HCT116 (cell line): ENCODE results near the gene KCNH6. TPM values are rescaled to one million over a fixed set of nuclear protein-coding genes. Genes with fewer than 3 reads are reported as not detected.

Source experiments
- ATAC-seq: fragments of 200-7000 bp; cut with Tn5 transposase; 2 replicates; pipeline ENCODE4 v1.9.1; 2020; ENCODE audit warnings: mild to moderate bottlenecking, moderate library complexity
- BruUV-seq: library from RNA; stranded (reverse); fragments of 400-500 nt; replicated peaks from 2 replicates; lab custom pipeline; 2021; lab: Mats Ljungman, UMichigan
- CTCF ChIA-PET: fragments of 300-600 bp; sonication (Branson Sonifier 250); formaldehyde crosslinking; loops from one replicate; lab custom pipeline; 2021; ENCODE audit warnings: antibody characterized with exemption; lab: Charles Lee
- POLR2A ChIA-PET: fragments of 300-600, 350-600 bp; sonication (Branson Sonifier 250); formaldehyde crosslinking; loops from one replicate; lab custom pipeline; 2021; ENCODE audit warnings: antibody characterized with exemption; lab: Charles Lee
- RAD21 ChIA-PET, 2 experiments: fragments of 300-600 bp; sonication (Branson Sonifier 250); formaldehyde crosslinking; loops; one replicate each; lab custom pipeline; 2023; ENCODE audit warnings: low total read pairs in 2 of 2; ENCODE audit not compliant: uncharacterized antibody in 2 of 2, unreplicated experiment in 2 of 2, low non-redundant PET in 1 of 2; lab: Charles Lee
- DNase-seq: peaks from one replicate; pipeline ENCODE4 v3.0.0-alpha.2; 2010; ENCODE audit warnings: low read depth, low spot score
- H2AFZ ChIP-seq: fragments of 200-600 bp; shearing (Covaris generic), sonication (generic); 2 replicates; pipeline ENCODE4 v1.6.1; 2017; ENCODE audit warnings: low read depth, mixed run types, mixed read lengths, antibody characterized with exemption, low read length; ENCODE audit not compliant: poor library complexity, severe bottlenecking
- H3K27ac ChIP-seq: 2 replicates; pipeline ENCODE4 v1.5.1; 2012; ENCODE audit warnings: low read depth, low read length
- H3K27me3 ChIP-seq: fragments of 200-600 bp; sonication (generic); 2 replicates; pipeline ENCODE4 v1.6.1; 2016; ENCODE audit warnings: mixed run types, low read length, mixed read lengths; ENCODE audit not compliant: insufficient read depth
- H3K36me3 ChIP-seq, 2 experiments: fragments of 200-500 bp in 1 of 2; fragments of 200-600 bp in 1 of 2; sonication (Bioruptor generic) in 1 of 2; sonication (generic) in 1 of 2; 2 replicates each; pipeline versions ENCODE4 v1.5.1 to v1.6.1; 2014 to 2016; ENCODE audit warnings: low read length in 2 of 2, inconsistent platforms in 1 of 2, mixed read lengths in 1 of 2, mixed run types in 1 of 2; ENCODE audit not compliant: insufficient read depth in 2 of 2, control insufficient read depth in 1 of 2
- H3K4me1 ChIP-seq, 2 experiments: fragments of 200-600 bp in 1 of 2; sonication (generic) in 1 of 2; 2 replicates each; pipeline versions ENCODE4 v1.5.1 to v1.6.1; 2012 to 2017; ENCODE audit warnings: low read length in 2 of 2, inconsistent platforms in 1 of 2, mild to moderate bottlenecking in 1 of 2, mixed read lengths in 1 of 2, mixed run types in 1 of 2, moderate library complexity in 1 of 2; ENCODE audit not compliant: insufficient read depth in 2 of 2, control insufficient read depth in 1 of 2
- H3K4me2 ChIP-seq: fragments of 200-600 bp; sonication (generic); 2 replicates; pipeline ENCODE4 v1.6.1; 2017; ENCODE audit warnings: mixed run types, low read length, mixed read lengths
- H3K4me3 ChIP-seq, 2 experiments: fragments of 200-600 bp in 1 of 2; sonication (generic) in 1 of 2; replicated peaks in 1 of 2; 2 replicates each; pipeline ENCODE4 v1.5.1; 2011 to 2016; ENCODE audit warnings: low read length in 2 of 2, control low read depth in 1 of 2, low read depth in 1 of 2, mild to moderate bottlenecking in 1 of 2, mixed read lengths in 1 of 2, mixed run types in 1 of 2
- H3K79me2 ChIP-seq: fragments of 200-600 bp; sonication (generic); 2 replicates; pipeline ENCODE4 v1.6.1; 2017; ENCODE audit warnings: mild to moderate bottlenecking, mixed run types, low read length, moderate library complexity, mixed read lengths; ENCODE audit not compliant: insufficient read depth
- H3K9ac ChIP-seq: fragments of 200-600 bp; sonication (generic); 2 replicates; pipeline ENCODE4 v1.6.1; 2016; ENCODE audit warnings: low read length, mixed read lengths
- H3K9me2 ChIP-seq: fragments of 200-600 bp; sonication (generic), shearing (Covaris generic); 2 replicates; pipeline ENCODE4 v1.6.1; 2017; ENCODE audit warnings: mixed run types, mild to moderate bottlenecking, moderate library complexity; ENCODE audit not compliant: insufficient read depth
- H3K9me3 ChIP-seq, 2 experiments: fragments of 200-500 bp in 1 of 2; fragments of 200-600 bp in 1 of 2; sonication (Bioruptor generic) in 1 of 2; sonication (generic) in 1 of 2; 2 replicates each; pipeline ENCODE4 v1.6.1; 2014 to 2017; ENCODE audit warnings: low read length in 2 of 2, mixed read lengths in 2 of 2, inconsistent platforms in 1 of 2, low read depth in 1 of 2, mild to moderate bottlenecking in 1 of 2, mixed run types in 1 of 2, moderate library complexity in 1 of 2; ENCODE audit not compliant: control insufficient read depth in 1 of 2, insufficient read depth in 1 of 2
- H4K20me1 ChIP-seq: fragments of 200-600 bp; sonication (generic), shearing (Covaris generic); 2 replicates; pipeline ENCODE4 v1.6.1; 2017; ENCODE audit warnings: mixed run types, mild to moderate bottlenecking, moderate library complexity; ENCODE audit not compliant: insufficient read depth
- CBX3 ChIP-seq: IDR thresholded peaks from 2 replicates; pipeline ENCODE4 v1.6.1; 2012; ENCODE audit warnings: low read depth
- CEBPB ChIP-seq: IDR thresholded peaks from 2 replicates; pipeline ENCODE4 v1.6.1; 2012; ENCODE audit warnings: low read depth
- CTCF ChIP-seq, 3 experiments: fragments of 200-600 bp in 1 of 3; sonication (generic) in 1 of 3; IDR thresholded peaks in 2 of 3; conservative IDR thresholded peaks in 1 of 3; 2 replicates each; pipeline ENCODE4 v1.5.1; 2012 to 2017; ENCODE audit warnings: low read depth in 2 of 3, low read length in 2 of 3, antibody characterized with exemption in 1 of 3, borderline replicate concordance in 1 of 3, control low read depth in 1 of 3, mild to moderate bottlenecking in 1 of 3, mixed read lengths in 1 of 3, mixed run types in 1 of 3, moderate library complexity in 1 of 3; ENCODE audit not compliant: insufficient read depth in 1 of 3
- EGR1 ChIP-seq: IDR thresholded peaks from 2 replicates; pipeline ENCODE4 v1.6.1; 2012; ENCODE audit warnings: low read depth
- ELF1 ChIP-seq: IDR thresholded peaks from 2 replicates; pipeline ENCODE4 v1.6.1; 2012; ENCODE audit warnings: low read depth, borderline replicate concordance
- EZH2 ChIP-seq: fragments of 200-600 bp; sonication (generic); IDR thresholded peaks from 2 replicates; pipeline ENCODE4 v1.6.1; 2017; ENCODE audit warnings: antibody characterized with exemption, mixed run types
- EZH2phosphoT487 ChIP-seq: fragments of 200-600 bp; IDR thresholded peaks from 2 replicates; pipeline ENCODE4 v1.6.1; 2018; ENCODE audit warnings: antibody characterized with exemption, borderline replicate concordance
- JUND ChIP-seq: IDR thresholded peaks from 2 replicates; pipeline ENCODE4 v1.6.1; 2012
- MAX ChIP-seq: IDR thresholded peaks from 2 replicates; pipeline ENCODE4 v1.6.1; 2012
- RAD21 ChIP-seq: IDR thresholded peaks from 2 replicates; pipeline ENCODE4 v1.6.1; 2012; ENCODE audit warnings: low read depth, mild to moderate bottlenecking
- SIN3A ChIP-seq: IDR thresholded peaks from 2 replicates; pipeline ENCODE4 v1.6.1; 2012; ENCODE audit warnings: low read depth
- SP1 ChIP-seq: IDR thresholded peaks from 2 replicates; pipeline ENCODE4 v1.6.1; 2012; ENCODE audit warnings: low read depth
- TCF7L2 ChIP-seq: IDR thresholded peaks from 2 replicates; pipeline ENCODE4 v1.7.0; 2011; ENCODE audit warnings: borderline replicate concordance, inconsistent platforms; ENCODE audit not compliant: insufficient read depth, insufficient read length; ENCODE audit errors: extremely low read depth
- YY1 ChIP-seq: IDR thresholded peaks from 2 replicates; pipeline ENCODE4 v1.6.1; 2011; ENCODE audit warnings: low read length, low read depth, moderate library complexity, mild to moderate bottlenecking; ENCODE audit not compliant: insufficient replicate concordance; ENCODE audit errors: extremely low read depth
- ZBTB33 ChIP-seq: IDR thresholded peaks from 2 replicates; pipeline ENCODE4 v1.6.1; 2011; ENCODE audit warnings: mild to moderate bottlenecking, low read length, moderate library complexity; ENCODE audit not compliant: insufficient replicate concordance; ENCODE audit errors: extremely low read depth
- ZFX ChIP-seq: fragments of 450-650 bp; IDR thresholded peaks from 2 replicates; pipeline ENCODE4 v1.6.1; 2017
- intact Hi-C: fragments of 100-400 bp; cut with micrococcal nuclease; formaldehyde crosslinking; loops from 2 replicates; pipeline ENCODE4 v1.10.0; 2022
- total RNA-seq: library from RNA; stranded (reverse); gene quantifications from one replicate; pipeline ENCODE4 v1.2.1, GENCODE V29; 2021; ENCODE audit not compliant: unreplicated experiment

The KCNH6 gene
- total RNA-seq, 1 experiment from 2014 or later: not detected

GRCh38 chr17:63578027-63578768 is 55.0 kb downstream of the KCNH6 start:
- RAD21 ChIA-PET: no interaction called here
- no peak for ATAC-seq
- Histone ChIP-seq H3K4me3 (no peak overlapping the region), H3K4me1 (no peaks in the 10 kb centered on the region)
- TF ChIP-seq SIN3A (no peak), ELF1 (no peak), ZFX (no peak), YY1 (no peak), EGR1 (no peak), MAX (no peak), RAD21 (no peak), CBX3 (no peak), EZH2 (no peak), CEBPB (no peak), SP1 (no peak), EZH2phosphoT487 (no peak), JUND (no peak)
- TF ChIP-seq, all 23 proteins: peak for 0
- ChIA-PET POLR2A (no interaction called here), CTCF (no interaction called here)
- Histone ChIP-seq H3K9me2 (no peaks in the 10 kb centered on the region), H3K27ac (no peak overlapping the region), H3K9me3 (no peaks in the 10 kb centered on the region), H3K36me3 (peaks cover 24 to 34% of the 10 kb centered on the region in 2 experiments), H3K4me2 (no peak overlapping the region), H3K79me2 (peaks cover 38% of the 10 kb centered on the region), H3K27me3 (no peaks in the 10 kb centered on the region), H2AFZ (no peak overlapping the region), H4K20me1 (no peaks in the 10 kb centered on the region; the same call in 1 of the 2 replicates), H3K9ac (no peak overlapping the region)
- no peak for DNase-seq
- no TSS peak for BruUV-seq
- intact Hi-C loops: no loop called here

GRCh38 chr17:63578769-63579111 is 55.6 kb downstream of the KCNH6 start:
- no peak for DNase-seq
- Histone ChIP-seq H4K20me1 (no peaks in the 10 kb centered on the region; the same call in 1 of the 2 replicates), H3K79me2 (peaks cover 33% of the 10 kb centered on the region), H3K27ac (no peak overlapping the region), H2AFZ (no peak overlapping the region), H3K36me3 (peaks cover 24 to 38% of the 10 kb centered on the region in 2 experiments), H3K4me1 (no peaks in the 10 kb centered on the region), H3K4me2 (no peak overlapping the region), H3K4me3 (no peak overlapping the region), H3K9me2 (no peaks in the 10 kb centered on the region), H3K27me3 (no peaks in the 10 kb centered on the region), H3K9ac (no peak overlapping the region), H3K9me3 (no peaks in the 10 kb centered on the region)
- ChIA-PET CTCF (no interaction called here), POLR2A (no interaction called here), RAD21 (no interaction called here)
- intact Hi-C loops: no loop called here
- no TSS peak for BruUV-seq
- ATAC-seq: no peak
- no peak for TF ChIP-seq RAD21
- TF ChIP-seq EZH2: no peak
- no peak for TF ChIP-seq ELF1
- TF ChIP-seq CTCF (IDR thresholded peaks at IDR 0.05 in 2 of 3, conservative IDR thresholded peaks at IDR 0.05 in 1 of 3; ENCODE audit: borderline replicate concordance in 1 of 3, insufficient read depth in 1 of 3, low read depth in 2 of 3, low read length in 2 of 3): no peak
- no peak for TF ChIP-seq EGR1
- TF ChIP-seq MAX: no peak
- TF ChIP-seq ZBTB33: no peak
- TF ChIP-seq CEBPB: no peak
- TF ChIP-seq TCF7L2: no peak
- TF ChIP-seq JUND: no peak
